ENCODE data around the gene BIRC7.
A peak's percentile ranks its signal among the peaks of the same experiment; 100 is the strongest.

Gene BIRC7

DNA sequence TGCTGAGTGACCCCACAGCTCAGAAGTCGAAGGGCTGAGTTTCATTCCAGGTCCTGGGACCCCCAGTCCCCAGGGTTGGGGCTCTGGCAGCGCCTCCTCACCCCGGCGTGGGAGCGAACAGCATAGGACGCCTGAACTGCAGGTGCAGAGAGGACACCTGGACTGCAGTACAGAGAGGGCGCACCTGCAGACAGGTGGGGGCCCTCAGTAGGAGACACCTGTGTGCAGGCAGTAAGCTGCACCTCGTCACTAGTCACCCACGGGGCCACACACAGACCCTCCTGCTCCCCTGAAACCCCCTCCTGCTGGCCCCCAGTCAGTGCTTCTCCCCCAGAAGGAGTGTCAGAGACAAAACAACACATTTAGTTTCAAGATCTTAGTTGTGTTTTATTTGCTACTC, 27.1 kb downstream of the BIRC7 start:
- DNase-seq (ENCODE audit: low read depth, low spot score): no peak

DNA sequence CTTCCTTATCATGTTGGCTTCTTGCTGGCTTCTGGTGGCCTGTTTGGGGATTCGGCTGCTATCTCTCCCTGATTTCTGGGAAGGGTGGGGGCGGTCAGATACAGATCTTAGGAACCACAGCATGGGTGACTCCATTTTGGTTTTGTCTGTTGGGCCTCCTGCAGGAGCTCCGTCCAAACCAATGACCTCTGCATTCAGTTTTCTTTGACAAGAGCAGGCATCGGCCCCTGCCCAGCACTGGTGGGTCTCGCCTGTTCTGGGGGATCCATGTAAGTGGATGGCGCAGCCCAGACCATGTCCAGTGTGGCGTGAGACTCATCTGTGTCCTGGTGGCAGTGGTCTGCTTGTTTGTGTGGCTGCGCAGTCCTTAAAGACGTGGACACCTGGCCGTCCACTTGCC, 28.3 kb downstream of the BIRC7 start:
- DNase-seq (ENCODE audit: low read depth, low spot score): no peak

DNA sequence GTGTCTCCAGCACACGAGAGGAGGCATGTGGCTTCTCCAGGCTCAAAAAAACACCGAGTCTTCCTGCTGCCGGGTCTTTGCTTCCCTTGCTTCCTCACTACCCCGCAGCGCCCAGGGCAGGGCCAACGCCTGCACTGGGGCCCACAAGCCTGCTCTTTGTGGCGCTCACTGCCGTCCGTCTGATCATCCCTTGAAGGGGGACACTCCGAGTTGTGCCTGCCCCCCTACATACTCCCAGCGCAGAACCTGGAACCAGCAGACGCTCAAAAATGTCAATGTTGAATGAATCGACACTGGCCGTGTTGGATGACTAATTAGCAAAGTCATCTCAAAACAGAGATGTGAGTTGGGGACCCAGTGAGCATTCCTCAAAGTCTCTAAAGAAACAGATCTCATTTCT, 28.8 kb downstream of the BIRC7 start:
- no peak for DNase-seq (ENCODE audit: low read depth, low spot score)

DNA sequence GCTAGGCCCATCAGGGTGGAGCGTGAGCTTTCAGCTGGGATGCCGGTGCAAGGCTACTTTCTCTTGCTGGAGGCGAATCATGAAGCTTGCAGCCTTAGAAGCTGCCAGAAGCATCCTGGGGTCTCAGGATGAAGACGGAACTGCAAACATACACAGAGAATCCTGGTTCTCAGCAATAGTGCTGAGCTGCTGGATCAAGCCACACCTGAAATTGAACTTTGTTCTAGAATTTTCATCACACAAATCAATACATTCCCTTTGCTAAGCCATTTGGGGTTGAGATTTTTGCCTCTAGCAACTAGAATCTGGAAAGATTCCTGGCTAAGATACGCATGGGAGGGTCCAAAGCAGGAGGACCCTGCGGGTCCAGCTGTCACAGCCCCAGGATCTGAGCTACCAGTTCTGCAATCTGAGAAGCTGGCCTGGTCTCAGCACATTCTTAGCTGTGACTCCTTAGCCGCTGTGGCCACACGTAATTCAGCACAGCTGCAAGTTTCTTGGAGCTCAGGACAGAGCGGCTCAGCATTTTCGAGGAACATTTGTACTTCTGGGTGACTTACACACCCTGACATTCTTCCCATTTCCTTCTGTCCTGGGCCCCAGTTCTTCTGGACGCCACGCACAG, 30.3 kb downstream of the BIRC7 start:
- DNase-seq (ENCODE audit: low read depth, low spot score): no peak

DNA sequence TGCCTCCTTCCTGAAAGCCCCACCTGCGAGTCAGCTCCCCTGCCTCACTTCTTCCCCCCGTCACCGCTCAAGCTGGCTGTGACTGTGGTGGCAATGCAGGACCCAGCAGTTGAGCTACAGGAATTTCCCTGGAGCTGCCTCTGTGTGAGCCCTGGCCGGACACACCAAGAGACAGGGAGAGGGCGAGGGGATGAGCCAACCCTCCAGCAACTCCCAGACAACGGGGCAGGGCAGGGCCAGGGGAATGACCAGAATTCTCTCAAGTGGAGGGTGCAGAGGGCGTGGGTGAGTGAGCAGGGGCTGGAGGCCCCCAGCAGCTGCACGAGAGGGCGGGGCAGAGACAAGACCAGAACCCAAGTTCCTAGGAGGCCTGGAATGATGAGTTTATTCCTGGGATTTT, 32.0 kb downstream of the BIRC7 start:
- no peak for DNase-seq (ENCODE audit: low read depth, low spot score)

DNA sequence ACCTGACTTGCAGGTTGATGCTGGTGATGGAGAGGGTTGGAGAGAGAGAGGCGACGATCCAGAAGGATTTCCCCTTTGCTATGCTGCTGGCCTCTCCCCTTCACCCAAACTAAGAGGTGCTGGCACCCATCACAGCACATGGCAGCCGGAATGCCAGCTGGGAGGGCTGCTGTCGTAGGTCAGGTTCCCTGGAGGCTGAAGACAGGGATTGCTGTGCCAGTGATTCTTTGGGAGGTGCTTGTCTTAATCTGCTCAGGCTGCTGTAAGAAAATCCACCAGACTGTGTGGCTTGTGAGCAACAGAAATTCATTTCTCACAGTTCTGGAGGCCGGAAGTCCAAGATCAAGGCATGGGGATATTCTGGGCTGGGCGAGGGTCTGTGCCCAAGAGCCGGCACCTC, 32.6 kb downstream of the BIRC7 start:
- DNase-seq (ENCODE audit: low read depth, low spot score): no peak

DNA sequence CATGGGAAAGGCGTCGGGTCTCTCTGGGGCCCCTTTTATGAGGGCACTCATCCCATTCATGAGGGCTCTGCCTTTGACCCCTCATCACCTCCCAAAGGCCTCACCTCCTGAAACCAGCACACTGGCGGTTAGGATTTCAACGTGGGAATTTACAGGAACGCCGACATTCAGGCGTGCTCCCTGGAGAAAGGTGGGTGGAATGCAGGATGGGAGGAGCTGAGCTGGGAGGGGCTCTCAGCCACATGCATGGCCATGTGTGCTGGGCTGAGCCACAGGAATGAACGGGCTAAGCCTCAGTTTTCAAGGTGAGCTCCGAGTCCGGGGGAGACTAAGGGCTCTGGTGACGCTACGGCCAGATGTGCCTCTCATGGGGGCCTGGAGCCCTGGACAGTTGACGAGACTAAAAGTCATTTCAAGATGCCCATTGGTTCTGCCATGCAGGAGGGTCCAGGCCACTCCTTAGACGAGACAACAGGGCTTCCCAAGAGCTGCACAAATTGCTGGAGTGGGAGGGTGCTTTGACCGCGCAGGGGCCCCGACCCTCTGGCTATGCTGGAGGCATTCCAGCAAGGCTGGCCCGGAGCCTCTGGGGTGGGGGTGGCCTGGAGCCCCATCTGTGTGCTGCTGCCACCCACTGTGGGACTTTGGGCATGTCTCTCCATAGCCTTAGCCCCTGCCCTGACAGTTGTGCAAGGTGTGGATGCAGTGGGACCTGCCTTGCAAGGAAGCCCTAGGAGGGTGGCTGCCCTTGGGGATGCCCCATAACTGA, 33.1 kb downstream of the BIRC7 start:
- no peak for DNase-seq (ENCODE audit: low read depth, low spot score)

DNA sequence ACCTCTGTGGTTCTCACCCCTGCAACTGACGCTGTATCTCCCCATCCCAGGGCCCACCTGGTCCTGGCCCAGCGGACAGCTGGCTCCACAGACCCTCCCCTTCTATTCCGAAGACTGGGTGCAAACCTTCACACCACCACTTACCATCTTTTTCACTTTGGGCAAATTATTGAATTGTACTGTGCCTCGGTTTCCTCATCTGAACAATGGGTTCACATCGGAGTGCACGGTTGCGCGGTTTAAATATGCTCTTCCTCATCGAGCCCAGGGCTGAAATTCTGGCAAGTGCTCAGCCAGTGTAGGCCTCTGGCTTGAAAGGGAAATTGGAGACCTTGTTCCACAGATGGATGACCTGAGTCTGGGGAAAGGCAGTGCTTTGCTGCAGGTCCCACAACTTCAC, 34.0 kb downstream of the BIRC7 start:
- no peak for DNase-seq (ENCODE audit: low read depth, low spot score)

DNA sequence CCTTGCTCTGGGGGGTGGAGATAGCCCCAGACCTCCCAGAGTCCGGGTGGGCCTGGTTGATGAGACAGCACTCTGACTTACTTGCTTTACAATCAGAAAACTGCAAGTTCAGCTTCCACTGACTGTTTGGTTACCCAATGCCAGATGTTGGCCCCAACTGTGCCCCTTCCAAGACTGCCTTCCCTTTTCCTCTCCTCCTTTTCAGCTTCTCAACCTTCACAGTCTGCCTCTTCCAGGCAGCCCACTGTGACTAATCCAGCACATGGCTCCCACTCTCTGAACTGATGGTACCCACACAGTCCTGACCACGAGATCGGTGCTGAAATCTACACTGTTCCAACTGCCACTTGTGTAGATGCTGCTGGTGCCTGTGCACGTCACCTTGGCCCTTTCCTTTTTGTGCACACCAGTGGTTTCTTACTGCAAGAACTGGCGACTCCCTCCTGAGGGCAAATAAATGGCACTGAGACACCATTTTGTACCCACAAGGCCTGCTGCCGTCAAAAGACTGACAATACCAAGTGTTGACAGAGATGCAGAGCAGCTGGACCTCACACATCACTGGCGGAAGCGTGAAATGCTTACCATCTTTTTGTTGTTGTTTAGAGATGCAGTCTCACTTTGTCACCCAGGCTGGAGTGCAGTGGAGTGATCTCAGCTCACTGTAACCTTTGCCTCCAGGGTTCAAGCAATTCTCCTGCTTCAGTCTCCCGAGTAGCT, 35.1 kb downstream of the BIRC7 start:
- DNase-seq (ENCODE audit: low read depth, low spot score): no peak

DNA sequence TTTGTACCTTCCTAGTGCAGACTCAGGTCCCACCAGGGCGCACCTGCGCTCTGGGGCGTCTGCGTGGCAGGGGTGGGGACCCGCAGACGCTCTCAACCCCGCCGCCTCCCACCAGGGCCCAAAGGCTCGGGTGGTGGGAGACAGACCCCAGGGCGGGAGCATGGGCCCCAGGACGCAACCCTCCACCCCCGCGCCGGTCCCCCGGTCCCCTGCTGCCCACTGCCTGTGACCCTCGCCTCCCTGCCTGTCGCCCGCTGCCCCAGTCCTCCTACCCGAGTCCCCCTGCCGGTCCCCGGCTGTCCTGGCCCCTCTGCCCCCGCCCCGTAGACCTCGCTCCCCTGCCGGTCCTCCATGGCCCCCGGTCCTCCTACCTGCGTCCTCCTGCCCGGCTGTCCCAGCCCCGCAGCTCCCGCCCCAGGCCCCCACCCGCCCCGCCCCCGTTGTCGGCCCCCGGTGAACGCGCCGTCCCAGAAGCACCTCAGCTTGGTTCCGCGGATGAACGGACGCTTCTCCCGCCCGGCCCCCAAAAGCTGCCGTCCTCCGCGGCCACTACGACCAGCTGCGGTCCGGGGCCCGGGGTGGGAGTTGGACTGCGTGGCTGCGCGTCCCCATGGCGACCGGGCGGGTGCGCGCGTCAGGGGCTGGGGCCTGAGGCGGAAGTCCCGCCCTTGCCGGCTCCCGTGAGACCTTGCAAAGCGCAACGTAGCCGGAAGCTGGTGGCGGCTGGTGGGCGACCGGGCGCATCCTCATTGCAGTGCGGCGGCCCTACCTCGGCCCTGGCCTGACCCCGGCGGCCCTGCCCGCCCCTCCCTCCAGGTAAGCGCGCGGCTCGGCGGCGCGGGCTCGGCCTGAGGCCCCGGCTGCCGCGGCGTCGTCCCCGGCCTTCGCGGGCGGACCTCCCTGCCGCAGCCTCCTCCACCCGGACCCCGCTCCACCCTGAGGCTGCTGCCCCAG, 36.7 kb downstream of the BIRC7 start, which contains the start of gene ARFGAP1:
TSS of gene ARFGAP1 (plus strand) at position 709 of the 954 bp plus-strand sequence. CDS start 2,768 bp downstream, outside the sequence.
- DNase-seq (ENCODE audit: low read depth, low spot score): peak; percentile 77

DNA sequence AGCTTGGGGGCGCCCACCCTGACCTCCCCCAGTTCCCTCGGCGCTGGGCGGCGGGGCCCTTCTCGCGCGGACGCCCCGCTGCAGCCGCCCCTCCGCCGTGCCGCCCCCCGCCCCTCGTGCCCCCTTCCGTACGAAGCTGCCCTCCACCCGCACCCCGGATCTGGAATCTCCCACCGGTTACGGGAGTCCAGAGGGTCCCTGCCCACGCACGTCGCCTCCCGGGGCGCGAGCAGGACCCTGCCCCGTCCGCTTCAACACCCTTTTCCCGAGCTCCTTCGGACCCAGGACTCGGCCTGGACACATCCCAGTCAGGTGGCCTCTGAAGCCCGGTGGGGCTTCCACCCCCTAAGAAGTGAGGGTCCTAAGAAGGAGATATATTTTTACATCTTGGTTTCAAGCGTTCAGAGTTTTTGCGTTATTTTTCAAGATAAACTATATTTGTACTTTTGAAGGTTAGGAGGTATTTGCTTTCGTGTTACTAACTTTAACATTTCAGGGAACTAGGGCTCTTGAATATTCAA, 37.4 kb downstream of the BIRC7 start:
- no peak for DNase-seq (ENCODE audit: low read depth, low spot score)

DNA sequence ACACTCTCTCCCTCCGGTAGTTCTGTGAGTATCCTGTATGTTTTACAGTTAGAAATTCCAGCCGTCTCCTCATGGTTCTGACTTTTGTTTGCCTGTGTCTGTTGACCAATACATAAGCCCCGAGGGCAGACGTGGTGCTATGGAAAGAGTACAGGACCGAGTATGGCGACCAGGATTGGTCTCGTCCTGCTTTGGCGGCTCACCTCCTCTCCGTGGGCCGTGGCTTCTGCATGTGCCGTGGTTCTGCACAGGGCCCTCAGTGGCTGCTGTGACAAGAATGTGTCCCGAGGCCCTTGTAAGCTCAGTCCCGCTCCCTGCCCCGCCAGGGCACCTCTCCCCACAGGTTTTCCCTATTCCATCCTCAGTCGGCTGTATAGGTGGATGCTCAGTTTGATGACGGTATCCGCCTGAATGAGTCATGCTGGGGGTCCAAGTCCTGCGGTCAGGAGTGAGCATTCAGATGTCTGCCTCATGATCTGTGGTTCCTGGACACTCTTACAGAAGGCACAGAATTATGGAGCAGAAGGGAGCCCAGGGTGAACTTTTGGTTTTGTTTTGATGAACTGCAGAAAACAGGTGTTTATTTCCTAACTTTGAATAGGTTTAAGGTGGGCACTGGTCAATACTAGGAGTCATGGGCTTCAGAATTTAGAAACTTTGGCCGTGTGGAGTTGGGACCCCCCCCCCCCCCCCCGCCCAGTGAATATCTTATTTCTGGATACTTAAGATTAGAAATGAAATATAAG, 38.1 kb downstream of the BIRC7 start:
- DNase-seq (ENCODE audit: low read depth, low spot score): no peak

DNA sequence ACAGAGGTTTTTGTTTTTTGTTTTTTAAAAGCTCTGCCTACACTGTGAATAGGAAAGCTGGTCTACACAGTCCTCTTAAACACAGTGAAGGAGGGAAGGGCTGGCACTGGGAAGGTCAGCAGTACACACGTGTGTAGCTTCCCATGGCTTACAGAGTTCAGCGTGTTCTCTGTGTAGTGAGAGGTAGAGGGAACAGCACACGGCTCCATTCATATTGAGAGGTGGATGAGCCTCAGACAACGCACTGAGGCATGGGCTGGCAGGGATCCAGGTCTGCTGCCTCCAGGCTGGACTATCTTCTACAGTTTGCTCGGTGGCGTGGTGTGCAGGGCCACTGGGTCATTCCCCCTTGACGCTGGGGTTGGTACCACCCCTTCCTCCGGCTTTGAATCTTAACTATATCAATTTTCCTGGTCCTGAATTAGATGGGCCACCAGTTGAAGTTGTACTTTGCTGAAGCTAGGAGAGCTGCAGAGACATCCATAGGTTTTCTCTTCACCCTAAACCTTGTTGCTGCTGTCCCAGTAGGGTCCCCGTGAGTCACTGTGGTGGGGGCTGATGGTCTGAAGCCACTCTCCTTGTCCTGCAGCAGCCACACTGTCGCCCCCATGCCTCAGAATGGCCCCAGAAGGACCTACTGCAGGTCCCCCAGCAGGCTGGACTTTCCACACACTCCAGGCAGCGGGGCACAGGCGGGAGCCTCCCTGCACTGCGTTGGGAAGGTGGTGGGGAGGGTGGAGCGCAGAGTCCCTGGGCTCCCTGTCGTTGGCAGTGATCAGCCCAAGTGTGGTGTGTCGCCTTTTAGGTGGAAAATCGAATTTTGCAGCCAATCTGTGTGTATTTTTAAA, 38.9 kb downstream of the BIRC7 start:
- DNase-seq (ENCODE audit: low read depth, low spot score): no peak

DNA sequence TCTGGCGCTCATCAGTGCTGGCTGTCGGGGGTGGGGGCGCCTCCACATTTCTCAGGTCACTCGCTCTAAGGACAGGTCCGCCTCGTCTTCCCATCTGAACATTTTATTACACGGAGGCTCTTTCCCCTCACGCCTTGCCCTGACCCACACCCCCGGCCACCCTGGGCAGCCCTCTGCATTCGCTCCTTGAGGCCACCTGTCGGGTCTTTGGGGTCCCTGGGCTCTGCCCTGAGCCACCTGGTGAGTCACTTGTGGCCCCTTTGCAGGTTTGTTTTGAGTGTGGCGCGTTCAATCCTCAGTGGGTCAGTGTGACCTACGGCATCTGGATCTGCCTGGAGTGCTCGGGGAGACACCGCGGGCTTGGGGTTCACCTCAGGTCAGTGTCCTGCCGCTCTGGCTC, 40.1 kb downstream of the BIRC7 start:
- no peak for DNase-seq (ENCODE audit: low read depth, low spot score)

DNA sequence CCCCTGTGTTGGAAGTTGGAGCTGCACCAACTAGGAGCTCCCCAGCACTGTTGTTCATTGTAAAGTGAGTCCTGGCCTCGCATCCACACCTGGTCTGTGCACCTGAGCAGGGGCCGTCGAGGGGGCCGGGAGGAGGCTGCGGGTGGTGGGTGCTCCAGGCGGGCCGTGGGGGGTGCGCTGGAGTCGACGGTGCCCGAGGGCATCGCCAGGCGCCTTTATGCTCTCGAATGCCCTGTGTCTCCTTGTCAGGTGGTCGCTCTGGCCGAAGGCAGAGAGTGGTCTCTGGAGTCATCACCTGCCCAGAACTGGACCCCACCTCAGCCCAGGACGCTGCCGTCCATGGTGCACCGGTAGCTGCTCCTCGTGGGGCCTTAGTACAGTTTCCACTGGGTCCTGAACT, 41.3 kb downstream of the BIRC7 start:
- DNase-seq (ENCODE audit: low read depth, low spot score): no peak

DNA sequence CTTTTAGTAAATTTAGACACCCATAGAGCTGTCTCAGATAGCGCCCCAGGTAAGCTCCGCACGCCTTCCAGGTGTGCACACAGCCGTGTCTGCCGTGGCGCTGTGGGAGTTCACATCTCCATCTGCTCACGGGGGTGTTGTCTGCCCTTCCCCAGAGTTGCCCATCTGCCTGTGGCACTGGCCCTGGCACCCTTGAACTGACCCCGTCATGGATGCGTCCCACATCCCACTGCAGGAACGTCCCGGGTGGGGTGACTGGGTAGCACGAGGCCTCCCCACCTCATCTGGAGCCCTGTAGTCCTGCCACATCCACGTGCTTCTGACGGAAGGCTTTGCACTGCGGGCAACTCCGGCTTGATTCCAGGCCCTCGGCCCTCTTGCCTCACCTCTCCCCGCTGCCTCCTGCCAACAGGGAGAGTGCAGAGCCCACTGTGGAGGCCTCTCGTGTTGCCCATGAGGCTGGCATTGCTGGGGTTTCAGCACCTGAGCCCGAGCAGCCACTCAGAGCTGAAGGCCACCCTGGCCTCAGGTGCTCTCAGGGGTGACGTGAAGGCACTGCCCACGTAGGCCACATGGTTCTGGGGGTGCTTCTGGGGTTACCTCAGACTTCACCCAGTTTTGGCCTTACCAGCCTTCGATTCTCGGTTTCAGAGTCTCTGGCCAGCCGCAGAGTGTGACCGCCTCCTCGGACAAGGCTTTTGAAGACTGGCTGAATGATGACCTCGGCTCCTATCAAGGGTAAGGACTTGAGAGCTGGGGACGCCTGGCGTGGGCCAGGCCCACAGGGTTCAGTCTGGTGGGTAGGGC, 42.0 kb downstream of the BIRC7 start:
- no peak for DNase-seq (ENCODE audit: low read depth, low spot score)

DNA sequence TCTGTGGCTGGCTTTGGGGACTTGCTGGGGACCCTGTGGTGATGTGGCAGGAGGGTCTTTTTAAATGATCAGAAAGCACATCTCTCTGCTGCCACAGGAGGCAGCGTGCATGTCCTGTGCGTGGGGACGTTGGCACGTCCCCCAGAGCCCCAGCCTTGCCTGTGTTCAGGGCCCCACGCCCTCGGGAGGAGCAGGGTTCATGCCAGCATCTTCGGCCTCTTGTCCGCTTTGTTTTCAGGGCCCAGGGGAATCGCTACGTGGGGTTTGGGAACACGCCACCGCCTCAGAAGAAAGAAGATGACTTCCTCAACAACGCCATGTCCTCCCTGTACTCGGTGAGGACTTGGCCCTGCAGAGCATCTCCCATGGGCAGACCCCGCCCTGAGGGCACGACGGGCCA, 43.0 kb downstream of the BIRC7 start:
- no peak for DNase-seq (ENCODE audit: low read depth, low spot score)

DNA sequence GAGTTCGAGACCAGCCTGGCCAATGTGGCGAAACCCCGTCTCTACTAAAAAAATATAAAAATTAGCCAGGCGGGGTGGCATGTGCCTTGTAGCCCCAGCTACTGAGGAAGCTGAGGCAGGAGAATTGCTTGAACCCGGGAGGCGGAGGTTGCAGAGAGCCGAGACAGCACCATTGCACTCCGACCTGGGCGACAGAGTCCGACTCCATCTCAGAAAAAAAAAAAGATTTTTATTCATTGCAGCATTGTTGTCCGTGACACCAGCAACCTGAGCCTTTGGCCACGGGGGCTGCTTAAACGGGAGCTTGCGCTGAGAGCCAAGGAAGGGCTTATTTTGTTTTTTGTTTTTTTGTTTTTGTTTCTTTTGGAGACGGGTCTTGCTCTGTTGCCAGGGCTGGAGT, 44.2 kb downstream of the BIRC7 start:
- DNase-seq (ENCODE audit: low read depth, low spot score): no peak

DNA sequence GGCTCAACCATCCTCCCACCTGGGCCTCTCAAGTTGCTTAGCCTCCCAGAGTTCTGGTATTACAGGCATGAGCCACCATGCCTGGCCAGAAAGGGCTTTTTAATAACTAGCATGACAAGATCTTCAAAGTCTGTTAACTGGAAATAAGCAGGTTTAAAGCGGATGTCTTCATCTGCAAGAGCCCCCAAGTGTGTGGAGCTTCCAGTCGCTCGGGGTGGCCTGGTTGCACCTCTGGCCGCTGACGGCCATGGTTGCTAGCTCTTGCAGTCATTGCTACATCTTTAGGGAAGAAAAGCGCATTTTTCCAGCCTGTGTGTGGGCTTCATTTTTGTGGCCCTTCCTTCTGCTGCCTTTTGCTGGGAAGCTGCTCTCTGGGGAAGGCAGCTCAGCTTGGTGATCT, 44.7 kb downstream of the BIRC7 start:
- DNase-seq (ENCODE audit: low read depth, low spot score): no peak

Measured in activated naive CD8-positive, alpha-beta T cell treated with anti-CD3 and anti-CD28 coated beads, Interleukin-2, amount 50 U/mL, for 16 hours (primary cell).